Endothelial cell of umbilical vein (primary cell): ENCODE measurements around the gene C1orf52. TPM values are rescaled to one million over a fixed set of nuclear protein-coding genes. Genes with fewer than 3 reads are reported as not detected.
A peak's percentile ranks its signal among the peaks of the same experiment; 100 is the strongest.

Source experiments
- BruUV-seq: library from RNA; stranded (reverse); fragments of 400-500 nt; replicated peaks from 2 replicates; lab custom pipeline; 2021; lab: Mats Ljungman, UMichigan
- CTCF ChIA-PET: fragments of 300-600, 350-600 bp; sonication (Branson Sonifier 250); formaldehyde crosslinking; loops from one replicate; lab custom pipeline; 2021; ENCODE audit warnings: antibody characterized with exemption, inconsistent platforms; lab: Charles Lee
- POLR2A ChIA-PET: fragments of 300-600, 350-600 bp; sonication (Branson Sonifier 250); formaldehyde crosslinking; loops from one replicate; lab custom pipeline; 2021; ENCODE audit warnings: antibody characterized with exemption, inconsistent platforms; lab: Charles Lee
- DNase-seq: peaks from one replicate; pipeline ENCODE4 v3.0.0-alpha.2; 2011; ENCODE audit warnings: low read depth, low spot score
- FAIRE-seq: peaks from 2 replicates; lab custom pipeline; 2011; peaks lifted over from hg19 to GRCh38; lab: Jason Lieb, UNC
- H2AFZ ChIP-seq: 2 replicates; pipeline ENCODE4 v1.6.0; 2012; ENCODE audit warnings: low read depth, low read length, control low read depth, inconsistent platforms
- H3K27ac ChIP-seq: 2 replicates; pipeline ENCODE4 v1.5.1; 2011; ENCODE audit warnings: low read depth, mild to moderate bottlenecking, control low read depth, low read length, moderate library complexity; ENCODE audit not compliant: insufficient read depth
- H3K27me3 ChIP-seq, 2 experiments: 2 replicates each; pipeline versions ENCODE4 v1.6.0 to v1.6.1; 2011; ENCODE audit warnings: low read length in 2 of 2, mixed read lengths in 1 of 2; ENCODE audit not compliant: control insufficient read depth in 2 of 2, insufficient read depth in 2 of 2
- H3K36me3 ChIP-seq, 2 experiments: 2 replicates in 1 of 2; 3 replicates in 1 of 2; pipeline ENCODE4 v1.5.1; 2011; ENCODE audit warnings: low read length in 2 of 2, mild to moderate bottlenecking in 1 of 2, moderate library complexity in 1 of 2; ENCODE audit not compliant: control insufficient read depth in 2 of 2, insufficient read depth in 2 of 2; ENCODE audit errors: extremely low read depth in 1 of 2
- H3K4me1 ChIP-seq: 3 replicates; pipeline ENCODE4 v1.5.1; 2011; ENCODE audit warnings: mild to moderate bottlenecking, low read length; ENCODE audit not compliant: control insufficient read depth, insufficient read depth; ENCODE audit errors: extremely low read depth
- H3K4me2 ChIP-seq: 2 replicates; pipeline ENCODE4 v1.6.1; 2011; ENCODE audit warnings: low read length, control low read depth, mixed read lengths; ENCODE audit not compliant: insufficient read depth
- H3K4me3 ChIP-seq, 3 experiments: fragments of 200-600 bp in 1 of 3; sonication (generic), shearing (Covaris generic) in 1 of 3; replicated peaks in 1 of 3; 2 replicates each; pipeline ENCODE4 v1.5.1; 2011 to 2016; ENCODE audit warnings: control low read depth in 3 of 3, low read length in 3 of 3, mild to moderate bottlenecking in 2 of 3, inconsistent platforms in 1 of 3, low read depth in 1 of 3, moderate library complexity in 1 of 3; ENCODE audit not compliant: insufficient read depth in 1 of 3
- H3K79me2 ChIP-seq: 2 replicates; pipeline ENCODE4 v1.6.0; 2012; ENCODE audit warnings: low read length, inconsistent platforms; ENCODE audit not compliant: control insufficient read depth, insufficient read depth
- H3K9ac ChIP-seq: replicated peaks from 2 replicates; pipeline ENCODE3; 2011; ENCODE audit warnings: low read length, control low read depth; ENCODE audit not compliant: insufficient read depth; ENCODE audit errors: extremely low read depth
- H3K9me1 ChIP-seq: replicated peaks from 3 replicates; pipeline ENCODE4 v1.6.0; 2011; ENCODE audit warnings: mild to moderate bottlenecking, low read length; ENCODE audit not compliant: control insufficient read depth, insufficient read depth; ENCODE audit errors: extremely low read depth
- H3K9me3 ChIP-seq: replicated peaks from 2 replicates; pipeline ENCODE4 v1.5.1; 2012; ENCODE audit warnings: low read length, inconsistent platforms; ENCODE audit not compliant: control insufficient read depth, insufficient read depth
- H4K20me1 ChIP-seq: replicated peaks from 2 replicates; pipeline ENCODE3; 2011; ENCODE audit warnings: mild to moderate bottlenecking, low read length; ENCODE audit not compliant: control insufficient read depth, insufficient read depth; ENCODE audit errors: extremely low read depth
- CTCF ChIP-seq, 2 donors: IDR thresholded peaks; 1 replicate in 1 of 2; 2 replicates in 1 of 2; pipeline ENCODE4 v1.5.1; 2011; ENCODE audit warnings: low read length in 2 of 2, mild to moderate bottlenecking in 2 of 2, moderate library complexity in 2 of 2, control low read depth in 1 of 2, inconsistent platforms in 1 of 2, low read depth in 1 of 2; ENCODE audit not compliant: insufficient read depth in 1 of 2; ENCODE audit errors: extremely low read depth in 1 of 2
- EZH2 ChIP-seq: IDR thresholded peaks from 2 replicates; pipeline ENCODE4 v1.6.1; 2012; ENCODE audit warnings: borderline replicate concordance, low read depth, mild to moderate bottlenecking, moderate library complexity, low read length, inconsistent platforms; ENCODE audit not compliant: severe bottlenecking
- FOS ChIP-seq: IDR thresholded peaks from 2 replicates; pipeline ENCODE4 v1.6.1; 2011; ENCODE audit warnings: mild to moderate bottlenecking, low read length, moderate library complexity, borderline replicate concordance; ENCODE audit not compliant: insufficient read depth
- GATA2 ChIP-seq: IDR thresholded peaks from 2 replicates; pipeline ENCODE4 v1.7.0; 2011; ENCODE audit warnings: low read depth, mild to moderate bottlenecking, moderate library complexity, mixed read lengths, low read length; ENCODE audit not compliant: insufficient read length, insufficient read depth
- JUN ChIP-seq: IDR thresholded peaks from 2 replicates; pipeline ENCODE4 v1.6.1; 2011; ENCODE audit warnings: borderline replicate concordance, low read depth; ENCODE audit not compliant: insufficient read length, insufficient read depth
- MYC ChIP-seq: IDR thresholded peaks from one replicate; pipeline ENCODE4 v1.6.1; 2011; ENCODE audit warnings: mild to moderate bottlenecking, low read depth, low read length
- POLR2A ChIP-seq: IDR thresholded peaks from 2 replicates; pipeline ENCODE4 v1.6.1; 2012; ENCODE audit warnings: low read depth, mild to moderate bottlenecking, control low read depth, low read length
- POLR2AphosphoS5 ChIP-seq: IDR thresholded peaks from 2 replicates; pipeline ENCODE4 v1.6.1; 2012; ENCODE audit warnings: low read depth, mild to moderate bottlenecking, control low read depth, low read length, moderate library complexity; ENCODE audit not compliant: insufficient read depth
- dilution Hi-C: fragments of 300-500 bp; cut with MboI; formaldehyde crosslinking; loops from one replicate; pipeline ENCODE4 v1.15.0; 2019; ENCODE audit warnings: low sequenced_read_pairs; ENCODE audit not compliant: extremely low pct_ligation_motif_present
- intact Hi-C: fragments of 100-400 bp; cut with micrococcal nuclease; formaldehyde crosslinking; loops from one replicate; pipeline ENCODE4 v1.10.0; 2022
- polyA plus RNA-seq, 4 experiments: library from polyadenylated mRNA; depleted of rRNA in 3 of 4; stranded (reverse) in 3 of 4; unstranded in 1 of 4; fragments of >200 nt; gene quantifications; 2 replicates each; pipeline versions ENCODE4 v1.2.1 to v1.2.3, GENCODE V29; 2011 to 2012; ENCODE audit warnings: missing spikeins in 1 of 4
- total RNA-seq: library from RNA; stranded (reverse); gene quantifications from 2 replicates; pipeline ENCODE4 v1.2.3, GENCODE V29; 2021
- TF ChIP-seq, protein P1 (sequence below): IDR thresholded peaks from 2 replicates; pipeline ENCODE4 v1.6.1; 2011; ENCODE audit not compliant: insufficient read depth, insufficient read length

Gene C1orf52
- total and polyA plus RNA-seq, 2 donors (not counting 3 experiments of a cell fraction or from before 2014, with no cell fraction given) = 22.7 to 26.7 TPM

GRCh38 chr1:85240174-85240601 lies 19.3 kb downstream of the C1orf52 start:
- H3K36me3 ChIP-seq = no peaks in the 10 kb centered on the region
- no peaks in the 10 kb centered on the region for H4K20me1 ChIP-seq
- peak overlapping the region; percentile 25 for H2AFZ ChIP-seq
- no TSS peak for BruUV-seq
- DNase-seq = no peak
- ChIA-PET CTCF (interaction anchor here (1.0 to 3.0 kb wide), 9 partner anchors 10 to 297 kb away, joined by 3 to 26 read pairs (median 4); partner anchors contain the start of gene C1orf52), POLR2A (no interaction called here)
- peaks cover 11% of the 10 kb centered on the region for H3K4me1 ChIP-seq
- H3K4me2 ChIP-seq = no peak overlapping the region
- H3K79me2 ChIP-seq = no peaks in the 10 kb centered on the region
- intact Hi-C loops (loop anchor here (5.0 kb wide), 1 partner anchor 38 kb away; the partner anchor contains the start of gene SYDE2), dilution Hi-C loops (no loop called here)
- H3K27ac ChIP-seq = no peak overlapping the region
- no peak for FAIRE-seq
- no peak for TF ChIP-seq POLR2A
- no peak for TF ChIP-seq JUN
- peak in 1 of 2 donors; percentile 5 for TF ChIP-seq CTCF (IDR thresholded peaks at IDR 0.05; ENCODE audit: extremely low read depth in 1 of 2, insufficient read depth in 1 of 2, low read depth in 1 of 2, low read length in 2 of 2)
- TF ChIP-seq FOS = no peak
- no peaks in the 10 kb centered on the region for H3K9me1 ChIP-seq
- H3K27me3 ChIP-seq = peaks cover 4 to 7% of the 10 kb centered on the region in 2 experiments
- no peak overlapping the region for H3K4me3 ChIP-seq
- H3K9ac ChIP-seq = no peak overlapping the region
- H3K9me3 ChIP-seq = no peaks in the 10 kb centered on the region

- H3K9me1 ChIP-seq = no peaks in the 10 kb centered on the region
- ChIA-PET CTCF (no interaction called here), POLR2A (no interaction called here)
- H4K20me1 ChIP-seq = no peaks in the 10 kb centered on the region
- dilution Hi-C loops = no loop called here
- H3K4me2 ChIP-seq = no peak overlapping the region
- H3K4me3 ChIP-seq = no peak overlapping the region
- intact Hi-C loops = no loop called here
- no peaks in the 10 kb centered on the region for H3K36me3 ChIP-seq
- H2AFZ ChIP-seq = no peak overlapping the region
- no peak for FAIRE-seq
- no peak overlapping the region for H3K9ac ChIP-seq
- peaks cover 5% of the 10 kb centered on the region for H3K4me1 ChIP-seq
- no TSS peak for BruUV-seq
- H3K79me2 ChIP-seq = no peaks in the 10 kb centered on the region
- H3K27me3 ChIP-seq = peaks cover 4 to 8% of the 10 kb centered on the region in 2 experiments
- H3K27ac ChIP-seq = no peak overlapping the region
- no peaks in the 10 kb centered on the region for H3K9me3 ChIP-seq
- DNase-seq = no peak
- TF ChIP-seq CTCF (IDR thresholded peaks at IDR 0.05; ENCODE audit: extremely low read depth in 1 of 2, insufficient read depth in 1 of 2, low read depth in 1 of 2, low read length in 2 of 2) (no peak), POLR2AphosphoS5 (no peak), GATA2 (no peak), POLR2A (no peak), JUN (no peak), FOS (no peak), MYC (no peak), EZH2 (no peak)
- TF ChIP-seq, protein P1, sequence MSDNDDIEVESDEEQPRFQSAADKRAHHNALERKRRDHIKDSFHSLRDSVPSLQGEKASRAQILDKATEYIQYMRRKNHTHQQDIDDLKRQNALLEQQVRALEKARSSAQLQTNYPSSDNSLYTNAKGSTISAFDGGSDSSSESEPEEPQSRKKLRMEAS = no peak
Observed at GRCh38 chr1:85237613-85238012, 21.8 kb downstream of the C1orf52 start.
